ENCODE results near the gene BEND5. TPM values are rescaled to one million over a fixed set of nuclear protein-coding genes. Genes with fewer than 3 reads are reported as not detected.

Gene BEND5
- total RNA-seq, 1 donor from 2014 or later: 1.7 TPM

- Mint-ChIP-seq H3K4me3 (ENCODE audit: unreplicated experiment) (no peak overlapping the region), H3K4me1 (ENCODE audit: unreplicated experiment) (no peaks in the 10 kb centered on the region), H3K27me3 (ENCODE audit: unreplicated experiment) (no peaks in the 10 kb centered on the region), H3K27ac (ENCODE audit: unreplicated experiment) (no peak overlapping the region), H3K36me3 (ENCODE audit: unreplicated experiment) (no peaks in the 10 kb centered on the region), H3K9me3 (ENCODE audit: unreplicated experiment) (no peaks in the 10 kb centered on the region)
- no peak for TF ChIP-seq CTCF (IDR thresholded peaks at IDR 0.05)
- no peak for DNase-seq (ENCODE audit: extremely low spot score, unreplicated experiment)
Measured at GRCh38 chr1:48720929-48721328, 55.8 kb downstream of the BEND5 start.

GRCh38 chr1:48718705-48719104 lies 58.0 kb downstream of the BEND5 start:
- Mint-ChIP-seq H3K4me3 (ENCODE audit: unreplicated experiment) (no peak overlapping the region), H3K27ac (ENCODE audit: unreplicated experiment) (no peak overlapping the region), H3K36me3 (ENCODE audit: unreplicated experiment) (no peaks in the 10 kb centered on the region), H3K27me3 (ENCODE audit: unreplicated experiment) (no peaks in the 10 kb centered on the region), H3K4me1 (ENCODE audit: unreplicated experiment) (no peaks in the 10 kb centered on the region), H3K9me3 (ENCODE audit: unreplicated experiment) (no peaks in the 10 kb centered on the region)
- no peak for TF ChIP-seq CTCF (IDR thresholded peaks at IDR 0.05)
- DNase-seq (ENCODE audit: extremely low spot score, unreplicated experiment): no peak

- DNase-seq (ENCODE audit: extremely low spot score, unreplicated experiment): no peak
- Mint-ChIP-seq H3K27ac (ENCODE audit: unreplicated experiment) (no peak overlapping the region), H3K9me3 (ENCODE audit: unreplicated experiment) (no peaks in the 10 kb centered on the region), H3K4me3 (ENCODE audit: unreplicated experiment) (no peak overlapping the region), H3K4me1 (ENCODE audit: unreplicated experiment) (no peaks in the 10 kb centered on the region), H3K27me3 (ENCODE audit: unreplicated experiment) (no peaks in the 10 kb centered on the region), H3K36me3 (ENCODE audit: unreplicated experiment) (no peaks in the 10 kb centered on the region)
- no peak for TF ChIP-seq CTCF (IDR thresholded peaks at IDR 0.05)
Measured at GRCh38 chr1:48718116-48718630, 58.5 kb downstream of the BEND5 start.

- TF ChIP-seq CTCF (IDR thresholded peaks at IDR 0.05): no peak
- no peaks in the 10 kb centered on the region for H3K9me3 Mint-ChIP-seq (ENCODE audit: unreplicated experiment)
Measured at GRCh38 chr1:48717082-48717481, 59.6 kb downstream of the BEND5 start.

GRCh38 chr1:48715921-48716320 lies 60.8 kb downstream of the BEND5 start:
- Mint-ChIP-seq H3K4me1 (ENCODE audit: unreplicated experiment) (no peaks in the 10 kb centered on the region), H3K4me3 (ENCODE audit: unreplicated experiment) (no peak overlapping the region), H3K36me3 (ENCODE audit: unreplicated experiment) (no peaks in the 10 kb centered on the region), H3K27me3 (ENCODE audit: unreplicated experiment) (no peaks in the 10 kb centered on the region), H3K9me3 (ENCODE audit: unreplicated experiment) (no peaks in the 10 kb centered on the region), H3K27ac (ENCODE audit: unreplicated experiment) (no peak overlapping the region)
- DNase-seq (ENCODE audit: extremely low spot score, unreplicated experiment): no peak
- no peak for TF ChIP-seq CTCF (IDR thresholded peaks at IDR 0.05)

More at GRCh38 chr1:48717082-48717481, 59.6 kb downstream of the BEND5 start:
- no peak for DNase-seq (ENCODE audit: extremely low spot score, unreplicated experiment)
- Mint-ChIP-seq H3K36me3 (ENCODE audit: unreplicated experiment) (no peaks in the 10 kb centered on the region), H3K27me3 (ENCODE audit: unreplicated experiment) (no peaks in the 10 kb centered on the region), H3K4me3 (ENCODE audit: unreplicated experiment) (no peak overlapping the region), H3K4me1 (ENCODE audit: unreplicated experiment) (no peaks in the 10 kb centered on the region), H3K27ac (ENCODE audit: unreplicated experiment) (no peak overlapping the region)
